Measurements from ENCODE around the gene BATF2. TPM values are rescaled to one million over a fixed set of nuclear protein-coding genes. Genes with fewer than 3 reads are reported as not detected.
A peak's percentile ranks its signal among the peaks of the same experiment; 100 is the strongest.
"Not testable (repeated sequence)": the region's sequence is repeated elsewhere in the genome, so short reads cannot be mapped to it uniquely, and the experiment has no call there.

BATF2 gene
- total RNA-seq, 2 donors from 2014 or later: 14.1 to 20.7 TPM

GRCh38 chr11:65013130-65013887, 16.5 kb upstream of the BATF2 start:
- no peaks in the 10 kb centered on the region for H3K9me3 ChIP-seq
- intact Hi-C loops (cut with DNase I): loop anchor here (5.0 kb wide), 1 partner anchor 104 kb away; the partner anchor contains the start of gene ZNHIT2

GRCh38 chr11:65008873-65009272, 12.1 kb upstream of the BATF2 start:
- intact Hi-C loops (cut with DNase I): no loop called here

More at GRCh38 chr11:65013130-65013887, 16.5 kb upstream of the BATF2 start:
- H3K27ac ChIP-seq: peak overlapping the region; percentile 99
- no peaks in the 10 kb centered on the region for H3K36me3 ChIP-seq
- peak overlapping the region; percentile 95 to 97 for H3K9ac ChIP-seq (ENCODE audit: low read depth in 2 of 2, low read length in 2 of 2)
- peak; percentile 83 for TF ChIP-seq CTCF (IDR thresholded peaks at IDR 0.05)
- no peaks in the 10 kb centered on the region for H3K27me3 ChIP-seq
- peaks cover 5% of the 10 kb centered on the region for H3K4me1 ChIP-seq
- DNase-seq: peak; percentile 96
- peak overlapping the region; percentile 72 for H3K4me3 ChIP-seq

GRCh38 chr11:65008016-65008415, 11.2 kb upstream of the BATF2 start:
- Histone ChIP-seq H3K27ac (no peak overlapping the region), H3K9ac (ENCODE audit: low read depth in 2 of 2, low read length in 2 of 2) (no peak overlapping the region), H3K27me3 (no peaks in the 10 kb centered on the region), H3K4me1 (no peaks in the 10 kb centered on the region), H3K4me3 (no peak overlapping the region), H3K9me3 (no peaks in the 10 kb centered on the region), H3K36me3 (no peaks in the 10 kb centered on the region)
- no peak for DNase-seq
- no peak for TF ChIP-seq CTCF (IDR thresholded peaks at IDR 0.05)
- intact Hi-C loops (cut with DNase I): no loop called here

More at GRCh38 chr11:65008873-65009272, 12.1 kb upstream of the BATF2 start:
- H3K36me3 ChIP-seq: no peaks in the 10 kb centered on the region
- H3K27ac ChIP-seq: no peak overlapping the region
- no peak overlapping the region for H3K9ac ChIP-seq (ENCODE audit: low read depth in 2 of 2, low read length in 2 of 2)
- H3K9me3 ChIP-seq: no peaks in the 10 kb centered on the region
- TF ChIP-seq CTCF (IDR thresholded peaks at IDR 0.05): no peak
- H3K4me3 ChIP-seq: no peak overlapping the region
- DNase-seq: no peak
- no peaks in the 10 kb centered on the region for H3K4me1 ChIP-seq
- no peaks in the 10 kb centered on the region for H3K27me3 ChIP-seq

GRCh38 chr11:65003968-65004367, 7.2 kb upstream of the BATF2 start:
- H3K4me3 ChIP-seq; intact Hi-C loops (cut with DNase I); H3K9me3 ChIP-seq; H3K27ac ChIP-seq; H3K9ac ChIP-seq (ENCODE audit: low read depth in 2 of 2, low read length in 2 of 2); H3K27me3 ChIP-seq; H3K36me3 ChIP-seq; DNase-seq; H3K4me1 ChIP-seq: not testable (repeated sequence)

- no peaks in the 10 kb centered on the region for H3K9me3 ChIP-seq
- no peaks in the 10 kb centered on the region for H3K27me3 ChIP-seq
- TF ChIP-seq CTCF (IDR thresholded peaks at IDR 0.05): no peak
- no peaks in the 10 kb centered on the region for H3K4me1 ChIP-seq
- no peak overlapping the region for H3K27ac ChIP-seq
- H3K4me3 ChIP-seq: no peak overlapping the region
- no peak for DNase-seq
- H3K36me3 ChIP-seq: no peaks in the 10 kb centered on the region
- intact Hi-C loops (cut with DNase I): no loop called here
- H3K9ac ChIP-seq (ENCODE audit: low read depth in 2 of 2, low read length in 2 of 2): no peak overlapping the region
Observed at GRCh38 chr11:65003282-65003681, 6.5 kb upstream of the BATF2 start.

GRCh38 chr11:65002706-65003105, 5.9 kb upstream of the BATF2 start:
- intact Hi-C loops (cut with DNase I): no loop called here
- Histone ChIP-seq H3K9ac (ENCODE audit: low read depth in 2 of 2, low read length in 2 of 2) (no peak overlapping the region), H3K27ac (no peak overlapping the region), H3K4me3 (no peak overlapping the region), H3K36me3 (no peaks in the 10 kb centered on the region), H3K4me1 (no peaks in the 10 kb centered on the region), H3K9me3 (no peaks in the 10 kb centered on the region), H3K27me3 (no peaks in the 10 kb centered on the region)
- no peak for TF ChIP-seq CTCF (IDR thresholded peaks at IDR 0.05)
- DNase-seq: no peak
